WTC11 (cell line): ENCODE measurements around the gene SERAC1. TPM values are rescaled to one million over a fixed set of nuclear protein-coding genes. Genes with fewer than 3 reads are reported as not detected.

Experiments
- ATAC-seq: fragments of 200-7000 bp; cut with Tn5 transposase; 2 replicates; pipeline ENCODE4 v1.10.0; 2021; ENCODE audit warnings: mild to moderate bottlenecking, moderate library complexity
- CTCF ChIA-PET: fragments of 300-600 bp; sonication (Branson Sonifier 250); formaldehyde crosslinking; loops from one replicate; lab custom pipeline; 2021; ENCODE audit warnings: antibody characterized with exemption; lab: Charles Lee
- POLR2A ChIA-PET: fragments of 350-600 bp; sonication (Branson Sonifier 250); formaldehyde crosslinking; loops from one replicate; lab custom pipeline; 2021; ENCODE audit warnings: antibody characterized with exemption; lab: Charles Lee
- DNase-seq: peaks from one replicate; pipeline ENCODE4 v3.0.0; 2021; ENCODE audit warnings: low spot score
- H3K27ac Mint-ChIP-seq: 2 replicates; pipeline ENCODE4 v1.8.0; 2021; ENCODE audit warnings: mixed read lengths
- H3K27me3 Mint-ChIP-seq: 2 replicates; pipeline ENCODE4 v1.8.0; 2021; ENCODE audit warnings: low read depth, mild to moderate bottlenecking, moderate library complexity, mixed read lengths
- H3K36me3 Mint-ChIP-seq: 2 replicates; pipeline ENCODE4 v1.8.0; 2021; ENCODE audit warnings: mixed read lengths
- H3K4me1 Mint-ChIP-seq: 2 replicates; pipeline ENCODE4 v1.8.0; 2022; ENCODE audit warnings: mixed read lengths
- H3K4me3 Mint-ChIP-seq: 2 replicates; pipeline ENCODE4 v1.8.0; 2021; ENCODE audit warnings: mild to moderate bottlenecking, moderate library complexity, mixed read lengths
- H3K9me3 Mint-ChIP-seq: 2 replicates; pipeline ENCODE4 v1.8.0; 2021; ENCODE audit warnings: mixed read lengths
- GRHL2 ChIP-seq: fragments of 250-450 bp; sonication (Bioruptor Pico); IDR thresholded peaks from 2 replicates; pipeline ENCODE4 v1.8.0; 2022; ENCODE audit warnings: mild to moderate bottlenecking, moderate library complexity; ENCODE audit not compliant: insufficient replicate concordance, severe bottlenecking
- KAT7 ChIP-seq: sonication (generic); formaldehyde crosslinking; IDR thresholded peaks from 2 replicates; pipeline ENCODE4 v1.8.1; 2023; ENCODE audit warnings: missing genetic modification reagents, mild to moderate bottlenecking, borderline replicate concordance
- NR2C2 ChIP-seq: sonication (generic); formaldehyde crosslinking; IDR thresholded peaks from 2 replicates; pipeline ENCODE4 v1.8.0; 2022; ENCODE audit warnings: mild to moderate bottlenecking, missing genetic modification reagents
- OVOL2 ChIP-seq: fragments of 250-450 bp; sonication (Bioruptor Pico); IDR thresholded peaks from 2 replicates; pipeline ENCODE4 v1.9.0; 2021; ENCODE audit warnings: mild to moderate bottlenecking, borderline replicate concordance
- PRRX2 ChIP-seq: fragments of 250-450 bp; sonication (Bioruptor Pico); IDR thresholded peaks from 2 replicates; pipeline ENCODE4 v1.8.0; 2021; ENCODE audit warnings: mild to moderate bottlenecking
- RELA ChIP-seq: sonication (generic); formaldehyde crosslinking; IDR thresholded peaks from 2 replicates; pipeline ENCODE4 v1.8.1; 2022; ENCODE audit warnings: missing genetic modification reagents, mild to moderate bottlenecking, borderline replicate concordance
- SMAD3 ChIP-seq: sonication (generic); formaldehyde crosslinking; IDR thresholded peaks from 2 replicates; pipeline ENCODE4 v1.8.0; 2022; ENCODE audit warnings: missing genetic modification reagents, mild to moderate bottlenecking, borderline replicate concordance
- ZNF219 ChIP-seq: sonication (generic); formaldehyde crosslinking; IDR thresholded peaks from 2 replicates; pipeline ENCODE4 v1.8.0; 2023; ENCODE audit warnings: missing genetic modification reagents, mild to moderate bottlenecking, borderline replicate concordance
- ZNF396 ChIP-seq: fragments of 250-450 bp; sonication (Bioruptor Pico); IDR thresholded peaks from 2 replicates; pipeline ENCODE4 v1.8.0; 2021; ENCODE audit warnings: mild to moderate bottlenecking, moderate library complexity, borderline replicate concordance
- total RNA-seq: library from RNA; stranded (reverse); gene quantifications from 3 replicates; pipeline ENCODE4 v1.2.3, GENCODE V29; 2021
- TF ChIP-seq, protein P1 (sequence below): sonication (generic); formaldehyde crosslinking; IDR thresholded peaks from 2 replicates; pipeline ENCODE4 v1.8.1; 2023; ENCODE audit warnings: mild to moderate bottlenecking, missing genetic modification reagents
- TF ChIP-seq, protein P2 (sequence below): sonication (generic); formaldehyde crosslinking; IDR thresholded peaks from 2 replicates; pipeline ENCODE4 v1.8.1; 2023; ENCODE audit warnings: mild to moderate bottlenecking, missing genetic modification reagents, moderate library complexity
- TF ChIP-seq, protein P3 (sequence below): sonication (generic); formaldehyde crosslinking; IDR thresholded peaks from 2 replicates; pipeline ENCODE4 v1.8.1; 2023; ENCODE audit warnings: mild to moderate bottlenecking, missing genetic modification reagents, moderate library complexity
- TF ChIP-seq, protein P4 (sequence below): sonication (generic); formaldehyde crosslinking; IDR thresholded peaks from 2 replicates; pipeline ENCODE4 v1.8.1; 2023; ENCODE audit warnings: mild to moderate bottlenecking, missing genetic modification reagents
- TF ChIP-seq, protein P5 (sequence below): fragments of 250-450 bp; sonication (Bioruptor Pico); conservative IDR thresholded peaks from 2 replicates; pipeline ENCODE4 v1.9.0; 2021; ENCODE audit warnings: mild to moderate bottlenecking
- TF ChIP-seq, protein P6 (sequence below): sonication (generic); formaldehyde crosslinking; conservative IDR thresholded peaks from 2 replicates; pipeline ENCODE4 v1.8.1; 2023; ENCODE audit warnings: mild to moderate bottlenecking, low read depth, missing genetic modification reagents, moderate library complexity
- TF ChIP-seq, protein P7 (sequence below): fragments of 250-450 bp; sonication (Bioruptor Pico); IDR thresholded peaks from 2 replicates; pipeline ENCODE4 v1.9.0; 2021; ENCODE audit warnings: moderate library complexity, mild to moderate bottlenecking, inconsistent platforms, borderline replicate concordance

The SERAC1 gene
- total RNA-seq, 1 experiment from 2014 or later: 14.1 TPM

DNA sequence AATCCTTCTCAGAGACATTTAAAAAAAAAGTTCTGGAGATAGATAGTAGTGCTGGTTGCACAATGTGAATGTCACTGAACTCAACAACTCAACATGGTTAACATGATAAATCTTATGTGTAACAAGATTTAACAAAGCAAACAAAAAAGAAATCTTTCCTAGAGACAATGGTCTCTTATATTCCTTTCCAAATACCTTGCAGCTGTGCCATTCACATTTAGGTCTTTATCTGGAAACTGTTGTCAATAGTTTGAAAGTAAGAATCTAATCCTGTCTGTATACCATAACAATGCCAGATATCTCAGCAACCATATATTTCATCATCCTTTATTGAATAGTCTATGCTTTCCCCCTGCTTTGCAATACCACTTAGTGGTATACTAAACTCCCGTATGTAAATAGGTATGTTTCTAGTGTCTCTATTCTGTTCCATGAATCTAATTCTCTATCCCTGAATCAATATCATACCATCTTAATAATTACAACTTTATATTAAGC lies 2.1 kb downstream of the SERAC1 start:
- no peak overlapping the region for H3K4me3 Mint-ChIP-seq
- H3K4me1 Mint-ChIP-seq: peaks cover 33% of the 10 kb centered on the region
- ChIA-PET CTCF (no interaction called here), POLR2A (no interaction called here)
- H3K9me3 Mint-ChIP-seq: no peaks in the 10 kb centered on the region
- H3K27me3 Mint-ChIP-seq: peaks cover 15% of the 10 kb centered on the region
- no peaks in the 10 kb centered on the region for H3K36me3 Mint-ChIP-seq
- no peak for ATAC-seq
- H3K27ac Mint-ChIP-seq: no peak overlapping the region
- no peak for DNase-seq
- TF ChIP-seq OVOL2 (no peak), KAT7 (CRISPR knock-in tag) (no peak), GRHL2 (CRISPR knock-in tag) (no peak), NR2C2 (CRISPR knock-in tag) (no peak), SMAD3 (CRISPR knock-in tag) (no peak), ZNF219 (CRISPR knock-in tag) (no peak), PRRX2 (CRISPR knock-in tag) (no peak)
- TF ChIP-seq, protein P1, sequence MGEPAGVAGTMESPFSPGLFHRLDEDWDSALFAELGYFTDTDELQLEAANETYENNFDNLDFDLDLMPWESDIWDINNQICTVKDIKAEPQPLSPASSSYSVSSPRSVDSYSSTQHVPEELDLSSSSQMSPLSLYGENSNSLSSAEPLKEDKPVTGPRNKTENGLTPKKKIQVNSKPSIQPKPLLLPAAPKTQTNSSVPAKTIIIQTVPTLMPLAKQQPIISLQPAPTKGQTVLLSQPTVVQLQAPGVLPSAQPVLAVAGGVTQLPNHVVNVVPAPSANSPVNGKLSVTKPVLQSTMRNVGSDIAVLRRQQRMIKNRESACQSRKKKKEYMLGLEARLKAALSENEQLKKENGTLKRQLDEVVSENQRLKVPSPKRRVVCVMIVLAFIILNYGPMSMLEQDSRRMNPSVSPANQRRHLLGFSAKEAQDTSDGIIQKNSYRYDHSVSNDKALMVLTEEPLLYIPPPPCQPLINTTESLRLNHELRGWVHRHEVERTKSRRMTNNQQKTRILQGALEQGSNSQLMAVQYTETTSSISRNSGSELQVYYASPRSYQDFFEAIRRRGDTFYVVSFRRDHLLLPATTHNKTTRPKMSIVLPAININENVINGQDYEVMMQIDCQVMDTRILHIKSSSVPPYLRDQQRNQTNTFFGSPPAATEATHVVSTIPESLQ (CRISPR knock-in tag): no peak
- TF ChIP-seq, protein P2, sequence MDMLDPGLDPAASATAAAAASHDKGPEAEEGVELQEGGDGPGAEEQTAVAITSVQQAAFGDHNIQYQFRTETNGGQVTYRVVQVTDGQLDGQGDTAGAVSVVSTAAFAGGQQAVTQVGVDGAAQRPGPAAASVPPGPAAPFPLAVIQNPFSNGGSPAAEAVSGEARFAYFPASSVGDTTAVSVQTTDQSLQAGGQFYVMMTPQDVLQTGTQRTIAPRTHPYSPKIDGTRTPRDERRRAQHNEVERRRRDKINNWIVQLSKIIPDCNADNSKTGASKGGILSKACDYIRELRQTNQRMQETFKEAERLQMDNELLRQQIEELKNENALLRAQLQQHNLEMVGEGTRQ (CRISPR knock-in tag): no peak
- TF ChIP-seq, protein P3, sequence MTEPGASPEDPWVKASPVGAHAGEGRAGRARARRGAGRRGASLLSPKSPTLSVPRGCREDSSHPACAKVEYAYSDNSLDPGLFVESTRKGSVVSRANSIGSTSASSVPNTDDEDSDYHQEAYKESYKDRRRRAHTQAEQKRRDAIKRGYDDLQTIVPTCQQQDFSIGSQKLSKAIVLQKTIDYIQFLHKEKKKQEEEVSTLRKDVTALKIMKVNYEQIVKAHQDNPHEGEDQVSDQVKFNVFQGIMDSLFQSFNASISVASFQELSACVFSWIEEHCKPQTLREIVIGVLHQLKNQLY (CRISPR knock-in tag): no peak
- TF ChIP-seq, protein P4, sequence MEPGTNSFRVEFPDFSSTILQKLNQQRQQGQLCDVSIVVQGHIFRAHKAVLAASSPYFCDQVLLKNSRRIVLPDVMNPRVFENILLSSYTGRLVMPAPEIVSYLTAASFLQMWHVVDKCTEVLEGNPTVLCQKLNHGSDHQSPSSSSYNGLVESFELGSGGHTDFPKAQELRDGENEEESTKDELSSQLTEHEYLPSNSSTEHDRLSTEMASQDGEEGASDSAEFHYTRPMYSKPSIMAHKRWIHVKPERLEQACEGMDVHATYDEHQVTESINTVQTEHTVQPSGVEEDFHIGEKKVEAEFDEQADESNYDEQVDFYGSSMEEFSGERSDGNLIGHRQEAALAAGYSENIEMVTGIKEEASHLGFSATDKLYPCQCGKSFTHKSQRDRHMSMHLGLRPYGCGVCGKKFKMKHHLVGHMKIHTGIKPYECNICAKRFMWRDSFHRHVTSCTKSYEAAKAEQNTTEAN (CRISPR knock-in tag): no peak
- TF ChIP-seq, protein P5, sequence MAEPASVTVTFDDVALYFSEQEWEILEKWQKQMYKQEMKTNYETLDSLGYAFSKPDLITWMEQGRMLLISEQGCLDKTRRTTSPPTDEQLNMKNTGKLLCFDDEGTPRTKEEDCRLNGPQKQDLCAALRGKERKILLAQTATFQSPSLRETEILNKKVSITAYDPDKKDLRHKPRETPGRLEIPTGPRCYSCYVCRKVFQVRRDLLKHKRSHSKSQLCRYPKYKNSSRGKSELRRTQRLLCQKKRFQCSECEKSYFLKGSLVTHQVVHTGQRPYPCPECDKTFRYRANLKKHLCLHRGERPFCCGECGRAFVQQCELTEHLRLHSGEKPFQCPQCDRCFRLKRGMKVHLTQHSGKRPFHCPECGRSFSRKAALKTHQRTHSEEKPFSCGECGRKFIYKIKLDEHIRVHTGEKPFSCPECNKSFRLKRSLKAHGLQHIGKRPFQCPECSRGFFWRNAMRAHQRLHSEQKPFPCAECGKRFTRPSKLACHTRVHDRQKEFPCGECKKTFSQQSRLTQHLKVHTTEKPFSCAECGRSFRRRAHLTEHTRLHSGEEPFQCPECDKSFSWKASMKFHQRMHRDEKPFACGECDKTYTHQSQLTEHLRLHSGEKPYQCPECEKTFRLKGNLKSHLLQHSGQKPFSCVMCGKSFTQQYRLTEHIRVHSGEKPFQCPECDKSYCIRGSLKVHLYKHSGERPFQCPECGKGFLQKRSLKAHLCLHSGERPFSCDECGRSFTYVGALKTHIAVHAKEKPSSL: no peak
- TF ChIP-seq, protein P6, sequence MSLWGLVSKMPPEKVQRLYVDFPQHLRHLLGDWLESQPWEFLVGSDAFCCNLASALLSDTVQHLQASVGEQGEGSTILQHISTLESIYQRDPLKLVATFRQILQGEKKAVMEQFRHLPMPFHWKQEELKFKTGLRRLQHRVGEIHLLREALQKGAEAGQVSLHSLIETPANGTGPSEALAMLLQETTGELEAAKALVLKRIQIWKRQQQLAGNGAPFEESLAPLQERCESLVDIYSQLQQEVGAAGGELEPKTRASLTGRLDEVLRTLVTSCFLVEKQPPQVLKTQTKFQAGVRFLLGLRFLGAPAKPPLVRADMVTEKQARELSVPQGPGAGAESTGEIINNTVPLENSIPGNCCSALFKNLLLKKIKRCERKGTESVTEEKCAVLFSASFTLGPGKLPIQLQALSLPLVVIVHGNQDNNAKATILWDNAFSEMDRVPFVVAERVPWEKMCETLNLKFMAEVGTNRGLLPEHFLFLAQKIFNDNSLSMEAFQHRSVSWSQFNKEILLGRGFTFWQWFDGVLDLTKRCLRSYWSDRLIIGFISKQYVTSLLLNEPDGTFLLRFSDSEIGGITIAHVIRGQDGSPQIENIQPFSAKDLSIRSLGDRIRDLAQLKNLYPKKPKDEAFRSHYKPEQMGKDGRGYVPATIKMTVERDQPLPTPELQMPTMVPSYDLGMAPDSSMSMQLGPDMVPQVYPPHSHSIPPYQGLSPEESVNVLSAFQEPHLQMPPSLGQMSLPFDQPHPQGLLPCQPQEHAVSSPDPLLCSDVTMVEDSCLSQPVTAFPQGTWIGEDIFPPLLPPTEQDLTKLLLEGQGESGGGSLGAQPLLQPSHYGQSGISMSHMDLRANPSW (CRISPR knock-in tag): no peak

DNA sequence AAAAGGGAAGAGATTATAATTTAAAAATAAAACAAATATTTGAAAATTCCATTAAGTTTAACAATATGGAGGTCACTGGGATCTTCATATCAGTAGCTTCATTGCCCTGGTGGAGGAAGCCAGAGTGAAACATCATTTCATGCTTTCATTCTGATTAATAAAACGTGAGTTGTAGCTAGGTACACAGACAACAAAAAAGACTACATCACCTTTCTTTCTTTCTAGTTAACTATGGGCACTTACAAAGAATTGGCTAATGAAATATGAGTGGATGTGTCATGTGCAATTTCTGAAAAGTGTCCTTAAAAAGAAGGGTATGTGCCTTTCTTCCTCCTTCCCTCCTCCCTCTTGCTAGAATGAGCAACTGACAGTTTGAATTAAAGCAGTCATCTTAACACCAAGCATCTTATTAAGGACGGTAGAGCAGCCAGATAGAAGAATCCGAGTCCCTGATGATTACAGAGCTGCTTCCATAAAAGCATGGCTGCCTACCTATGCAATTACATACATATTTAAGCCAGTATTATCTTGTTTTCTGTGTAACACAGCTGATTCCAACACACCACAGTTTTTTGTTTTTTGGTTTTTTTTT lies 3.4 kb downstream of the SERAC1 start:
- no peaks in the 10 kb centered on the region for H3K9me3 Mint-ChIP-seq
- peaks cover 31% of the 10 kb centered on the region for H3K4me1 Mint-ChIP-seq
- CTCF ChIA-PET: no interaction called here
- peaks cover 15% of the 10 kb centered on the region for H3K27me3 Mint-ChIP-seq
- no peak overlapping the region for H3K4me3 Mint-ChIP-seq
- ATAC-seq (no peak), DNase-seq (no peak)
- POLR2A ChIA-PET: interaction anchor here (0.6 kb wide), 1 partner anchor 66 kb away, joined by 3 read pairs; no protein-coding TSS in a partner anchor
- no peak overlapping the region for H3K27ac Mint-ChIP-seq
- no peaks in the 10 kb centered on the region for H3K36me3 Mint-ChIP-seq
- TF ChIP-seq ZNF396 (CRISPR knock-in tag): no peak
- TF ChIP-seq, protein P1 (CRISPR knock-in tag): no peak
- TF ChIP-seq, protein P7, sequence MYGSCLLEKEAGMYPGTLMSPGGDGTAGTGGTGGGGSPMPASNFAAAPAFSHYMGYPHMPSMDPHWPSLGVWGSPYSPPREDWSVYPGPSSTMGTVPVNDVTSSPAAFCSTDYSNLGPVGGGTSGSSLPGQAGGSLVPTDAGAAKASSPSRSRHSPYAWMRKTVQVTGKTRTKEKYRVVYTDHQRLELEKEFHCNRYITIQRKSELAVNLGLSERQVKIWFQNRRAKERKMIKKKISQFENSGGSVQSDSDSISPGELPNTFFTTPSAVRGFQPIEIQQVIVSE (CRISPR knock-in tag): no peak
- no peak for TF ChIP-seq RELA
